Upper lobe of right lung (tissue), 1 donor: Measurements from ENCODE around the gene SUPT4H1. TPM values are rescaled to one million over a fixed set of nuclear protein-coding genes. Genes with fewer than 3 reads are reported as not detected.

Source experiments
- ATAC-seq: fragments of 200-7000 bp; cut with Tn5 transposase; one replicate; pipeline ENCODE4 v1.9.1; 2020; ENCODE audit warnings: mild to moderate bottlenecking, moderate library complexity
- DNase-seq: peaks from one replicate; pipeline ENCODE4 v3.0.0-alpha.2; 2020
- H3K27ac ChIP-seq: fragments of 200-600 bp; one replicate; pipeline ENCODE4 v1.8.0; 2022
- H3K27me3 ChIP-seq: fragments of 200-600 bp; one replicate; pipeline ENCODE4 v1.8.0; 2022; ENCODE audit warnings: mild to moderate bottlenecking
- H3K36me3 ChIP-seq: fragments of 200-600 bp; one replicate; pipeline ENCODE4 v1.8.0; 2022
- H3K4me1 ChIP-seq: fragments of 200-600 bp; one replicate; pipeline ENCODE4 v1.8.0; 2022
- H3K4me3 ChIP-seq: fragments of 200-600 bp; one replicate; pipeline ENCODE4 v1.8.0; 2022; ENCODE audit warnings: mild to moderate bottlenecking
- H3K9me3 ChIP-seq: fragments of 200-600 bp; one replicate; pipeline ENCODE4 v1.8.0; 2022
- CTCF ChIP-seq: fragments of 200-600 bp; IDR thresholded peaks from one replicate; pipeline ENCODE4 v1.8.0; 2022; ENCODE audit warnings: antibody characterized with exemption
- intact Hi-C: fragments of 100-400 bp; cut with DNase I; formaldehyde crosslinking; loops from one replicate; pipeline ENCODE4 v1.11.0; 2022
- total RNA-seq: library from RNA; stranded (reverse); fragmentation: NEBNext Ultra II Directional; extraction: Animal tissue kit (Norgen Biotek cat#: 25700); gene quantifications from one replicate; pipeline ENCODE4 v1.2.1, GENCODE V29; 2021
- donor health status: DM: no; HTN: yes; CAD: no; lungs with severe emphysema.

Gene SUPT4H1
- total RNA-seq, 1 donor from 2014 or later: 82.4 TPM

GRCh38 chr17:58336456-58337209 lies 15.4 kb downstream of the SUPT4H1 start:
- Histone ChIP-seq H3K4me3 (peak overlapping the region; percentile 43), H3K4me1 (peaks cover 42% of the 10 kb centered on the region), H3K27ac (peak overlapping the region; percentile 92), H3K9me3 (no peaks in the 10 kb centered on the region), H3K27me3 (no peaks in the 10 kb centered on the region), H3K36me3 (no peaks in the 10 kb centered on the region)
- TF ChIP-seq CTCF: no peak
- intact Hi-C loops: no loop called here
- ATAC-seq: no peak
- peak; percentile 57 for DNase-seq

- H3K27me3 ChIP-seq: no peaks in the 10 kb centered on the region
- H3K36me3 ChIP-seq: no peaks in the 10 kb centered on the region
- ATAC-seq (no peak), DNase-seq (peak; percentile 61)
- H3K4me3 ChIP-seq: peak overlapping the region; percentile 25
- peak overlapping the region; percentile 92 for H3K27ac ChIP-seq
- H3K9me3 ChIP-seq: no peaks in the 10 kb centered on the region
- H3K4me1 ChIP-seq: peaks cover 42% of the 10 kb centered on the region
- intact Hi-C loops: no loop called here
- TF ChIP-seq CTCF: no peak
These were observed 16.1 kb downstream of the SUPT4H1 start for GRCh38 chr17:58335779-58336455.

- Histone ChIP-seq H3K4me3 (peak overlapping the region; percentile 25), H3K27me3 (no peaks in the 10 kb centered on the region), H3K4me1 (peaks cover 42% of the 10 kb centered on the region), H3K27ac (peak overlapping the region; percentile 92), H3K9me3 (no peaks in the 10 kb centered on the region), H3K36me3 (no peaks in the 10 kb centered on the region)
- TF ChIP-seq CTCF: no peak
- intact Hi-C loops: no loop called here
- DNase-seq: peak; percentile 66
- no peak for ATAC-seq
These were observed 16.8 kb downstream of the SUPT4H1 start for GRCh38 chr17:58335061-58335731.

- intact Hi-C loops: no loop called here
These were observed 17.3 kb downstream of the SUPT4H1 start for GRCh38 chr17:58334661-58335060.

GRCh38 chr17:58334256-58334655 lies 17.7 kb downstream of the SUPT4H1 start:
- Histone ChIP-seq H3K4me1 (peaks cover 40% of the 10 kb centered on the region), H3K27ac (peak overlapping the region; percentile 92), H3K27me3 (no peaks in the 10 kb centered on the region), H3K4me3 (no peak overlapping the region), H3K36me3 (no peaks in the 10 kb centered on the region), H3K9me3 (no peaks in the 10 kb centered on the region)
- DNase-seq (no peak), ATAC-seq (no peak)
- intact Hi-C loops: no loop called here
- TF ChIP-seq CTCF: no peak

More at GRCh38 chr17:58334661-58335060, 17.3 kb downstream of the SUPT4H1 start:
- no peaks in the 10 kb centered on the region for H3K27me3 ChIP-seq
- ATAC-seq (no peak), DNase-seq (no peak)
- H3K4me1 ChIP-seq: peaks cover 42% of the 10 kb centered on the region
- H3K27ac ChIP-seq: peak overlapping the region; percentile 92
- H3K4me3 ChIP-seq: no peak overlapping the region
- TF ChIP-seq CTCF: no peak
- no peaks in the 10 kb centered on the region for H3K36me3 ChIP-seq
- H3K9me3 ChIP-seq: no peaks in the 10 kb centered on the region
